Neuron (in vitro differentiated cells): ENCODE measurements around the gene RAX2.
"Not testable (repeated sequence)": the region's sequence is repeated elsewhere in the genome, so short reads cannot be mapped to it uniquely, and the experiment has no call there.

ENCODE experiments used
- H2AFZ ChIP-seq: one replicate; pipeline ENCODE4 v1.6.1; 2013; ENCODE audit warnings: low read depth, mild to moderate bottlenecking, inconsistent platforms, low read length, moderate library complexity
- H3K27me3 ChIP-seq: one replicate; pipeline ENCODE4 v1.6.1; 2013; ENCODE audit warnings: low read length; ENCODE audit not compliant: insufficient read depth
- H3K36me3 ChIP-seq: one replicate; pipeline ENCODE4 v1.6.1; 2013; ENCODE audit warnings: low read length; ENCODE audit not compliant: insufficient read depth
- H3K4me1 ChIP-seq: one replicate; pipeline ENCODE4 v1.6.1; 2013; ENCODE audit warnings: low read length; ENCODE audit not compliant: insufficient read depth
- H3K4me3 ChIP-seq: 2 replicates; pipeline ENCODE4 v1.5.1; 2013; ENCODE audit warnings: mild to moderate bottlenecking, low read length, moderate library complexity
- H3K9me3 ChIP-seq: one replicate; pipeline ENCODE4 v1.6.1; 2013; ENCODE audit warnings: low read length

Gene RAX2

GRCh38 chr19:3771906-3772455, at the start of gene RAX2:
TSS of gene RAX2 (minus strand) at chr19:3772228. CDS start at chr19:3771742, 486 bp downstream.
- H3K4me1 ChIP-seq = no peaks in the 10 kb centered on the region
- peaks cover 9% of the 10 kb centered on the region for H3K36me3 ChIP-seq
- no peak within 1 kb of the TSS for H2AFZ ChIP-seq
- H3K4me3 ChIP-seq = no peak within 1 kb of the TSS
- H3K27me3 ChIP-seq = peaks cover 3% of the 10 kb centered on the region
- H3K9me3 ChIP-seq = peaks cover 2% of the 10 kb centered on the region

- Histone ChIP-seq H2AFZ (no peak overlapping the region), H3K4me3 (no peak overlapping the region), H3K36me3 (no peaks in the 10 kb centered on the region), H3K4me1 (no peaks in the 10 kb centered on the region), H3K27me3 (peaks cover 12% of the 10 kb centered on the region), H3K9me3 (no peaks in the 10 kb centered on the region)
Observed at GRCh38 chr19:3821156-3821555, 49.1 kb upstream of the RAX2 start.

GRCh38 chr19:3819989-3820388, 48.0 kb upstream of the RAX2 start:
- no peaks in the 10 kb centered on the region for H3K4me1 ChIP-seq
- no peak overlapping the region for H2AFZ ChIP-seq
- no peaks in the 10 kb centered on the region for H3K36me3 ChIP-seq
- H3K27me3 ChIP-seq = peaks cover 4% of the 10 kb centered on the region
- H3K4me3 ChIP-seq = no peak overlapping the region
- no peaks in the 10 kb centered on the region for H3K9me3 ChIP-seq

GRCh38 chr19:3818918-3819317, 46.9 kb upstream of the RAX2 start:
- H3K4me1 ChIP-seq = no peaks in the 10 kb centered on the region
- no peak overlapping the region for H2AFZ ChIP-seq
- H3K9me3 ChIP-seq = no peaks in the 10 kb centered on the region
- H3K4me3 ChIP-seq = no peak overlapping the region
- H3K36me3 ChIP-seq = no peaks in the 10 kb centered on the region
- H3K27me3 ChIP-seq = peaks cover 4% of the 10 kb centered on the region

GRCh38 chr19:3818466-3818865, 46.4 kb upstream of the RAX2 start:
- H3K27me3 ChIP-seq = peaks cover 4% of the 10 kb centered on the region
- no peaks in the 10 kb centered on the region for H3K36me3 ChIP-seq
- no peak overlapping the region for H3K4me3 ChIP-seq
- H3K4me1 ChIP-seq = no peaks in the 10 kb centered on the region
- H3K9me3 ChIP-seq = no peaks in the 10 kb centered on the region
- no peak overlapping the region for H2AFZ ChIP-seq

GRCh38 chr19:3817761-3818160, 45.7 kb upstream of the RAX2 start:
- no peak overlapping the region for H3K4me3 ChIP-seq
- H3K4me1 ChIP-seq = no peaks in the 10 kb centered on the region
- H3K9me3 ChIP-seq = no peaks in the 10 kb centered on the region

GRCh38 chr19:3816566-3817218, 44.7 kb upstream of the RAX2 start:
- peaks cover 4% of the 10 kb centered on the region for H3K27me3 ChIP-seq
- no peaks in the 10 kb centered on the region for H3K4me1 ChIP-seq
- no peak overlapping the region for H2AFZ ChIP-seq
- no peaks in the 10 kb centered on the region for H3K9me3 ChIP-seq
- no peaks in the 10 kb centered on the region for H3K36me3 ChIP-seq
- H3K4me3 ChIP-seq = no peak overlapping the region

More at GRCh38 chr19:3817761-3818160, 45.7 kb upstream of the RAX2 start:
- H2AFZ ChIP-seq = no peak overlapping the region
- H3K27me3 ChIP-seq = peaks cover 4% of the 10 kb centered on the region
- no peaks in the 10 kb centered on the region for H3K36me3 ChIP-seq

- not testable (repeated sequence) for H3K4me1 ChIP-seq, H2AFZ ChIP-seq, H3K27me3 ChIP-seq, H3K4me3 ChIP-seq, H3K36me3 ChIP-seq, H3K9me3 ChIP-seq
Observed at GRCh38 chr19:3816148-3816547, 44.1 kb upstream of the RAX2 start.

- H3K4me3 ChIP-seq = no peak overlapping the region
- H3K4me1 ChIP-seq = no peaks in the 10 kb centered on the region
- H3K9me3 ChIP-seq = no peaks in the 10 kb centered on the region
- H2AFZ ChIP-seq = no peak overlapping the region
- H3K27me3 ChIP-seq = no peaks in the 10 kb centered on the region
- H3K36me3 ChIP-seq = no peaks in the 10 kb centered on the region
Observed at GRCh38 chr19:3814648-3815047, 42.6 kb upstream of the RAX2 start.

- Histone ChIP-seq H3K36me3 (no peaks in the 10 kb centered on the region), H2AFZ (no peak overlapping the region), H3K4me1 (no peaks in the 10 kb centered on the region), H3K27me3 (no peaks in the 10 kb centered on the region), H3K9me3 (no peaks in the 10 kb centered on the region), H3K4me3 (no peak overlapping the region)
Observed at GRCh38 chr19:3813473-3814392, 41.7 kb upstream of the RAX2 start.

- no peaks in the 10 kb centered on the region for H3K36me3 ChIP-seq
- H3K9me3 ChIP-seq = no peaks in the 10 kb centered on the region
- H3K4me3 ChIP-seq = no peak overlapping the region
Observed at GRCh38 chr19:3810708-3811355, 38.8 kb upstream of the RAX2 start.

GRCh38 chr19:3809881-3810707, 38.1 kb upstream of the RAX2 start:
- Histone ChIP-seq H3K4me3 (no peak overlapping the region), H2AFZ (no peak overlapping the region), H3K36me3 (no peaks in the 10 kb centered on the region), H3K9me3 (no peaks in the 10 kb centered on the region), H3K4me1 (no peaks in the 10 kb centered on the region), H3K27me3 (peaks cover 5% of the 10 kb centered on the region)

More at GRCh38 chr19:3810708-3811355, 38.8 kb upstream of the RAX2 start:
- H3K4me1 ChIP-seq = no peaks in the 10 kb centered on the region
- no peak overlapping the region for H2AFZ ChIP-seq
- no peaks in the 10 kb centered on the region for H3K27me3 ChIP-seq
